Activated naive CD4-positive, alpha-beta T cell treated with anti-CD3 and anti-CD28 coated beads, Interleukin-2, amount 10 ng/mL, durations not matched to agents 7 days and 5 days (primary cell): ENCODE data around the gene CFAP54.

Experiments
- CTCF ChIA-PET: fragments of 350-600 bp; sonication (Branson Sonifier 250); formaldehyde crosslinking; loops from one replicate; lab custom pipeline; 2021; ENCODE audit warnings: antibody characterized with exemption; lab: Charles Lee
- DNase-seq: peaks from one replicate; pipeline ENCODE4 v3.0.0-alpha.2; 2020
- H3K27ac Mint-ChIP-seq: one replicate; pipeline ENCODE4 v1.8.0; 2021; ENCODE audit warnings: mild to moderate bottlenecking, moderate library complexity, mixed read lengths
- H3K27me3 Mint-ChIP-seq: one replicate; pipeline ENCODE4 v1.8.0; 2021; ENCODE audit warnings: mild to moderate bottlenecking, mixed read lengths
- H3K36me3 Mint-ChIP-seq: one replicate; pipeline ENCODE4 v1.8.0; 2021; ENCODE audit warnings: mixed read lengths
- H3K4me1 Mint-ChIP-seq: one replicate; pipeline ENCODE4 v1.8.0; 2021; ENCODE audit warnings: mixed read lengths
- H3K4me3 Mint-ChIP-seq: one replicate; pipeline ENCODE4 v1.8.0; 2021; ENCODE audit warnings: mild to moderate bottlenecking, moderate library complexity, mixed read lengths
- H3K9me3 Mint-ChIP-seq: one replicate; pipeline ENCODE4 v1.8.0; 2021; ENCODE audit warnings: mixed read lengths

Gene CFAP54

DNA sequence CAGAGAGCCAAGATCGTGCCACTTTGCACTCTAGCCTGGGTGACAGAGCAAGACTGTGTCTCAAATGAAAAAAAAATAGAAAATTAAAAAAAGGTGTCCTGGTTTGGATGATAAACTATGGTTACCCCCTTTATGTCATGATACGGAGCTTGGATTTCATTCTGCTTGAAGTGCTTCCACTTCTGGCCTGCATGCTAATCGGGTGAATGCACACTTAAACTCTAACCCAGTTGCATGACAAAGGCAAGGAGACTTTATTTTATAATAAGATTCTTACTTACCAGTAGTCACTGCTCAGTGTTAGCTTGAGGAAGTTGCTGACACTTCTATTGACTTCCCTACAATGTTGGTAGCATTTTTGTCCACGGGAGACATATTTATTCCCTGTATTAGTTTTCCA, 24.3 kb downstream of the CFAP54 start:
- Mint-ChIP-seq H3K27ac (no peak overlapping the region), H3K4me3 (no peak overlapping the region), H3K27me3 (no peaks in the 10 kb centered on the region), H3K9me3 (no peaks in the 10 kb centered on the region), H3K4me1 (peaks cover 19% of the 10 kb centered on the region), H3K36me3 (no peaks in the 10 kb centered on the region)
- no peak for DNase-seq
- CTCF ChIA-PET: interaction anchor here (0.9 to 1.6 kb wide), 4 partner anchors 24 to 299 kb away, joined by 3 to 6 read pairs (median 4); partner anchors contain the start of gene CFAP54

DNA sequence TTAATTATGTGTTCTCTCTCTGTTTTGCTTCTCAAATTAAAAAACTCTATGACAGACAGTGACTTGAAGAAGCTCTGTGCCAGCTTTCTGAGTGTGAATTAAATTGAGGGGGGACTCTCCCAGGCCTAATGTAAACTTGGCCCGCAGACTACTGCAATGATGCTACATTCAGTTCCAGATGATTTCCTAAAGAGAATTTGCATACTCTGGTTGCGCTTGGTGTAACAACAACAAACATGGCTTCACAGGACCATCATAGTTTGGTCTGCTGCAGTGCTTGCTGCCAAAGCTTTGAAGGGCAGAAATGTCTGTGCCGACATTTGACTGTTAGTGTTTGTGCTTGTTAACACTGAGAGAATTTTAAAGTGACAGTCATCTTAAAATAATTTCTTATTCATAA, 25.0 kb downstream of the CFAP54 start:
- H3K4me1 Mint-ChIP-seq: peaks cover 18% of the 10 kb centered on the region
- H3K27ac Mint-ChIP-seq: no peak overlapping the region
- no peaks in the 10 kb centered on the region for H3K27me3 Mint-ChIP-seq
- CTCF ChIA-PET: interaction anchor here (1.1 to 3.6 kb wide), 3 partner anchors 25 to 453 kb away, joined by 3 to 29 read pairs (median 6); partner anchors contain the start of gene CFAP54
- H3K9me3 Mint-ChIP-seq: no peaks in the 10 kb centered on the region
- no peak for DNase-seq
- no peak overlapping the region for H3K4me3 Mint-ChIP-seq
- H3K36me3 Mint-ChIP-seq: no peaks in the 10 kb centered on the region

DNA sequence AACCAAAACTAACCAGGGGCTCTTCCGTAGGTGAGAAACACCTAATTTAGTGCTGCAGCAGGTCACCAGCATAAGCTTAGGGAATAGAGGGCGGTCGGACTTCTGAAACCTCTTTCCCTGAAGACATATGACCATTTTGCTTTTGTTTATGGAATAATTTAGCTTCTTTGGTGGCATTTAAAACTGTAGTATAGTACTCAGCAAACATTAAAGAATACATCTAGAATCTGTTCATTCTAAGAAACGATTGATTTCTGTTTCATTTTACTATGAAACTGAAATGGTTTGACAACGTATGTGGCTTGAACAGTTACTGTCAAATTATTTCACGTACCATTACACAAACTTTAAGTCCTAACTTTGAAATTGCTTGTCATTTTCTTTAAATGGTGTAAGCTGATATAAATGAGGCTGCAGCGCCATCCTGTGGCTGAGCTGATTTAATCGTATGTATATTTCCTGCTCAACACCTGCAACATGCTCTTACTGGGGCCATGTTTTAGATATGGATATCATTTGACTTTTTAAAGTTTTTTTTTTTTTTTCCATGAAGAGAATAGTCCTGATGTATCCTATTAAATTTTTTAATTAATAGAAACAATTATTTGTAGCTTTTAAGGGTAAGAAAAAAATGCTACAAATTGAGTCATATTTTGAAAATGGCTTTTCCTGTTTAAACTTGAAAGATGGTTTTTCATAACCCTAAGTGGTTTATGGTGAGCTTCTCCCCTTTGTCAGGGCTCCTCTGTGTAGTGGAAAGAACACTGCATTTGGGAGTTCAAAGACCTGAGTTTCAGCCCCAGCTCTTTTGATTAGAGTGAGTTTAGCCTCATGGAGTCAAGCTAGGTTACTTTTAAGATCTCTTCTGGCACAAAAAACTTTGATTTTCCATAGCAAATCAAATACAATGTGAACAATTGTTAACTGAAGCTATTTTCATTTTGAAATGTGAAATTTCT, 27.4 kb downstream of the CFAP54 start:
- Mint-ChIP-seq H3K27me3 (no peaks in the 10 kb centered on the region), H3K9me3 (no peaks in the 10 kb centered on the region), H3K27ac (peak overlapping the region; percentile 67), H3K4me3 (peak overlapping the region; percentile 15), H3K4me1 (peaks cover 18% of the 10 kb centered on the region), H3K36me3 (no peaks in the 10 kb centered on the region)
- CTCF ChIA-PET: interaction anchor here (0.7 to 6.2 kb wide), 42 partner anchors 8 to 1117 kb away, joined by 3 to 70 read pairs (median 4); partner anchors contain the start of genes CDK17, CFAP54, LTA4H and USP44
- peak; percentile 94 for DNase-seq

DNA sequence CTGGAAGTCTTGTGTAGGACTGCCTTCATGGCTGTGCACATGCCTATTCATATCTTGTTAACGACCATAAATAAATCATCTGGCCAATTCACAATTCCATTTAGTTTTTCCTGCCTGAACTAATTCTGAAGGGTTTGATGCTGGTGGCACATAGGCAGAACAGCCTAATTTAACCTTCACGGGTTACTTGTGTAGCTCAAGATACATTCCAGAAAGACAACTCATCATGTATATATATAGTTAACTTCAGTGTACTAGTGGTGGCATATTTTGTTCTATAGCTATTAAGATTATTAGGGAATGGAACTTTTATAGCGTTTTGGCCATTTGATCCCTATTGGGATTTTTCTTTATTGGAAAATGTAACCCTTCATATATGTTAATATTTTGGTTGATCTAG, 31.4 kb downstream of the CFAP54 start:
- peaks cover 18% of the 10 kb centered on the region for H3K4me1 Mint-ChIP-seq
- CTCF ChIA-PET: interaction anchor here (1.0 to 6.2 kb wide), 2 partner anchors 305 to 309 kb away, joined by 3 to 70 read pairs; no protein-coding TSS in a partner anchor
- H3K4me3 Mint-ChIP-seq: no peak overlapping the region
- H3K36me3 Mint-ChIP-seq: no peaks in the 10 kb centered on the region
- H3K27ac Mint-ChIP-seq: no peak overlapping the region
- peaks cover 10% of the 10 kb centered on the region for H3K27me3 Mint-ChIP-seq
- no peak for DNase-seq
- H3K9me3 Mint-ChIP-seq: no peaks in the 10 kb centered on the region

DNA sequence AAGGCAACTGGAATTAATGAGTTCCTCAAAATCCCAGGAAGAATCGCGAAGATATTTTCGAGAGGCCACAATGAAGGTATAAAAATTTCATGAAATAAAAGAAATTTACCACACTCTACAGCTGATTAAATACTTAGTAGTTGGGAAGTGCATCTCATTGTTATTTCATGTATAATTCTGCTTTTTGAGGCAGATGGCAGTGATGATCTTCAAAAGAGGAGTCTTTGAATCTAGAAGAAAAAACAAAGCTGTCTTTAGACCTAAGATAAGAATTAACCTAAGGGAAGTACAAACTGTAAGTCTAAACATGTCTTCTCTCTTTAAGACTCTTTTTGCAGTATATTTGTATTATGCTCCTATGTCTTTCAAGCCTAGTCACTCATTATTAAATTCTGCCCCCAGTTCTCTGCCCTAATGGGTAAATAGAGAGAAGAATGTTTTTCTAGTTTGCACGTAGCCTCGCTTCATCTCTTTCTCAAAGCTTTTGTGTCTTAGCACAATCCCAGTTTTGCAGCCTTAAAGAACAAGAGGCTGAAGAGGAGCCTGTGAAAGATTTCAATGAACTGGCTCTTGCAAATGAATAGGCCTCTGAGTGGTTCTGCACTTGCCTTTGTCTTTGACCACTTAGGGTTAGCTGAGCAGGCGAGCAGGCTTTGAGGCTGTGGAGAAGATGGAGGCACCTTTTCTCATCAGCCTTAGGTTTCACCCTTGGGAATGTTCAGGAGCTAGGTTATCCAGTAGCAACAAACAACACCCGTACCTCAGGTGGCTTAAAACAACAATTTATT, 32.7 kb downstream of the CFAP54 start:
- Mint-ChIP-seq H3K4me1 (peaks cover 14% of the 10 kb centered on the region), H3K9me3 (no peaks in the 10 kb centered on the region), H3K4me3 (no peak overlapping the region)

DNA sequence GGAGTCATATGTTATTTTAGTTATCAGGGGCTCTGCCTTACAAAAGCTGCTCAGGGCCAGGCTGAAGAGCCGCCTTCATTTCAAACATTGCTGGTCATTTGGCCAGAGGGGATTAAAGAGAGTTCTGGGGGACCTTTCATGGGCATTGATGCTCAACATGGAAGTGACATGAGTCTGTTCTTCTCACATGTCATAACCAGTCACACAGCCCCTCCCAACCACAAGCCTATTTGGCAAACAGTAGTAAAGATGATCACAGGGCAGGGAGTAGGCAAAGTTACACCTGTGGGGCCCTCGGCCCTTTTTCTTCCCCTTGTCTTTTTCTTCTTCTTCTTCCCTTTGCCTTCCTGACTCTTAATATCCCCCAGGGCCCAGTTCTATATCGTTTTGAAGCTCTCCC, 33.3 kb downstream of the CFAP54 start:
- Mint-ChIP-seq H3K27ac (no peak overlapping the region), H3K36me3 (no peaks in the 10 kb centered on the region), H3K9me3 (no peaks in the 10 kb centered on the region), H3K27me3 (peaks cover 10% of the 10 kb centered on the region), H3K4me3 (no peak overlapping the region), H3K4me1 (peaks cover 8% of the 10 kb centered on the region)
- CTCF ChIA-PET: interaction anchor here (0.5 to 1.2 kb wide), 3 partner anchors 55 to 461 kb away, joined by 3 to 4 read pairs (median 3); no protein-coding TSS in a partner anchor
- no peak for DNase-seq

More for the DNA sequence above, 32.7 kb downstream of the CFAP54 start:
- Mint-ChIP-seq H3K36me3 (no peaks in the 10 kb centered on the region), H3K27ac (no peak overlapping the region), H3K27me3 (peaks cover 10% of the 10 kb centered on the region)
- CTCF ChIA-PET: interaction anchor here (0.5 to 1.2 kb wide), 3 partner anchors 56 to 460 kb away, joined by 3 to 4 read pairs (median 3); no protein-coding TSS in a partner anchor
- no peak for DNase-seq

DNA sequence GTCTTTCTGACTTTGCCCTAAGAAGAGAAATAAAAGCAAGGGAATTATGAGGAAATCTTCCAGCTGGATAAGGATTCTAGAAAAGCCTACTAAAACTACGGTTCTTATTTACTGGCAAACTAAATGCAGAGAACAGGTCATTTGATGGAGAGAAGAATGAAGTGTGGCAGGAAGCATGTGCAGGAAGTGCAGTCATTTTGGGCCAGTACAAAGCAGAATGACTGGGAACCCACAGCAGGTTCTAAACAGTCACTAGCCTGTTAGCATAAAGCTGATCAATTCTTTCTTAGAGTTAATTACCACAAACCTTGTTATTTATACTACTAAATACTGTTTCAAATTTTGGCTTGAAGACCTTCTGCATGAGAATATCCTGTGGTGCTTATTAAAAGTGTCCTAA, 36.7 kb downstream of the CFAP54 start:
- no peaks in the 10 kb centered on the region for H3K36me3 Mint-ChIP-seq
- no peak overlapping the region for H3K27ac Mint-ChIP-seq
- CTCF ChIA-PET: no interaction called here
- H3K4me3 Mint-ChIP-seq: no peak overlapping the region
- no peak for DNase-seq
- H3K27me3 Mint-ChIP-seq: peaks cover 10% of the 10 kb centered on the region
- no peaks in the 10 kb centered on the region for H3K9me3 Mint-ChIP-seq
- H3K4me1 Mint-ChIP-seq: peaks cover 6% of the 10 kb centered on the region

DNA sequence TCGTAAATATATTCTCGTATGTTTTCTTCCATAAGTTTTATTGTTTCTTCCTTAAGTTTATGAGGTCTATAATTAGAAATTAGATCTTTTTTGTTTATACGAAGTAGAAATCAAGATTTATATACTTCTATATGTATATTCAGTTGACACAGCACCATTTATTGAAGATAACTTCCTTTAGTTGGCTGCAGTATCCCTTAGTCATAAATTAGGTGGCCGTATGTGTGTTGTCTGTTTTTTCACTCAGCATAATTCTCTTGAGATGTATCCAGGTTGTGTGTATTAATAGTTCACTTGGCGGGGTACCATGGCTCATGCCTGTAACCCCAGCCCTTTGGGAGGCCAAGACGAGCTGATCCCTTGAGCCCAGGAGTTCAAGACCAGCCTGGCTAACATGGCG, 40.5 kb downstream of the CFAP54 start:
- Mint-ChIP-seq H3K27me3 (peaks cover 12% of the 10 kb centered on the region), H3K27ac (no peak overlapping the region), H3K36me3 (no peaks in the 10 kb centered on the region), H3K4me3 (no peak overlapping the region), H3K4me1 (peaks cover 9% of the 10 kb centered on the region), H3K9me3 (no peaks in the 10 kb centered on the region)
- CTCF ChIA-PET: no interaction called here
- no peak for DNase-seq

DNA sequence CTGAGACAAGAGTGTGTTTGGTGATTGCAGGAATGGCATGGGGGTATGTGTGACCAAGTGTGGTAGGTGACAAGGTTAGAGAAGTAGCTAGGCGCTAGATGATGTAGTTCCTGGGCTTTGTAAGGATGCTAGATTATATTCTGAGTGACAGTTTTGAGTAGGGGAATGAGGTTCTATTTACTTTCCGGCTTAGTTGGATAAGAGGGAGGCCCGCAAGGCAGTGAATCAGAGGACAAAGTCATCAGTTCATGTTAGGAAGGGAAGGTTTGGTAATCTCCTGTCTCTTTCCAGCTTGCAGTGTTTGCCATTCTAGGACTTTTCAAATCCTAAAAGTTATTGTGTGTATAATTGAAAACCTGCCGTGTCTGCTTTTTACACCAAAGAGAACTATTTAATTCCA, 45.0 kb downstream of the CFAP54 start:
- Mint-ChIP-seq H3K27me3 (peaks cover 12% of the 10 kb centered on the region), H3K4me1 (peaks cover 2% of the 10 kb centered on the region), H3K9me3 (no peaks in the 10 kb centered on the region), H3K4me3 (no peak overlapping the region), H3K27ac (no peak overlapping the region), H3K36me3 (no peaks in the 10 kb centered on the region)
- CTCF ChIA-PET: no interaction called here
- DNase-seq: no peak

DNA sequence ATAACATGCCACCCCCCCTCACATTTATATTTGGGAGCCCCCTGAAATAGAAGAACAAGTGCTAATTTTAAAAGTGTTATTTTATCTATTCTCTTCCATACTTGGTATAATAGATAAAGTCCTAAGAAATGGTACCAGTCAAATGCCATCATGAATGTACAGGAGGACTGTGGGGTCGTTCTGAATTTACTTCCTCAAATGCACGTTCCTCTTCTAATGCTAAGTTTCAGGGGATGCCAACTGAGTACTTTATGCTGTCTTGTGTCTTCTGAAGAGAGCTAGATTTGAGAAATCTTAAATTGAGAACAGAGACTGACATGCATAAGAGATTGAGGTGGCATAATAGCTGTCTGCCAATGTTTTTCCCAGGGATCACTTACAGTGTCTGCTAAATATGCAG, 59.0 kb downstream of the CFAP54 start:
- Mint-ChIP-seq H3K36me3 (no peaks in the 10 kb centered on the region), H3K4me1 (no peaks in the 10 kb centered on the region), H3K27ac (no peak overlapping the region), H3K27me3 (peaks cover 25% of the 10 kb centered on the region), H3K9me3 (no peaks in the 10 kb centered on the region), H3K4me3 (no peak overlapping the region)
- DNase-seq: no peak
- CTCF ChIA-PET: interaction anchor here (0.6 kb wide), 1 partner anchor 652 kb away, joined by 3 read pairs; no protein-coding TSS in a partner anchor

DNA sequence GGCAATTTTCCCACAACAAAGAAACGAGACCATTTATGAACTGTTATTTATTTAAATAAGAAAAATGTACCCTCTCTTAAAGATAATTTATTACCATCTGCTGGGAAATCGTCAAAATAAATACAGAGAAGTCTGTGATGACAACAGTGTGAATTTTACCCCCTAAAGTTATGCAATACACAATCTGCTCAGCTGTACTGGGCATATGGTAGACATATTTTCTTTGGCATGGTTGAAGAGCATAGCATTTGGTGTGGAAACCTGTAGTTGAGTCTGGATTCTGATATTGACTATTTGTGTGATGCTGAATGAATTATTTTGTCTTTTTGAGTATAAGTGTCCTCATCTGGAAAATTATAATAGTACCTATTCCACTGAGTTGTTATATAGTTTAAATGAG, 60.0 kb downstream of the CFAP54 start:
- Mint-ChIP-seq H3K9me3 (no peaks in the 10 kb centered on the region), H3K36me3 (no peaks in the 10 kb centered on the region), H3K4me1 (no peaks in the 10 kb centered on the region), H3K27ac (no peak overlapping the region), H3K27me3 (peaks cover 26% of the 10 kb centered on the region), H3K4me3 (no peak overlapping the region)
- no peak for DNase-seq
- CTCF ChIA-PET: no interaction called here

DNA sequence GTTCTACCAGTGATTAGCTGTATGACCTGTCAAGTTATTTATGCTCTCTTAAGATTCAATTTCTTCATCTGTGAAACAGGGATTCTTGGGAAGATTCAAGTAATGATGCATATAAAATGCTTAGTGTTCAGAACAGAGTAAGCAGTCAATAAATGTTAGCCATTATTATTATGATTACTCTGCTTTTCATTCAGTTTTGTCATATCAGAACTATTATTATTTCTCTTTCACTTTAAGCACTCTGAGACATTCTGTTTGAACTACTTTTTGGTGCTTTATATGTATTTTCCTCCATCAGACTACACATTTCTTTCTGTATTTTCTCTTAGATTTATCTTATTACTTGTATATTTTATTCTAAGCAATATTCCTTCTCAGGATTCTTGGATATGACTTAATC, 81.2 kb downstream of the CFAP54 start:
- H3K9me3 Mint-ChIP-seq: no peaks in the 10 kb centered on the region
- H3K27ac Mint-ChIP-seq: no peak overlapping the region
- DNase-seq: no peak
- H3K4me1 Mint-ChIP-seq: peaks cover 10% of the 10 kb centered on the region
- H3K27me3 Mint-ChIP-seq: peaks cover 2% of the 10 kb centered on the region
- H3K36me3 Mint-ChIP-seq: no peaks in the 10 kb centered on the region
- no peak overlapping the region for H3K4me3 Mint-ChIP-seq
- CTCF ChIA-PET: interaction anchor here (1.4 kb wide), 1 partner anchor 739 kb away, joined by 3 read pairs; no protein-coding TSS in a partner anchor

DNA sequence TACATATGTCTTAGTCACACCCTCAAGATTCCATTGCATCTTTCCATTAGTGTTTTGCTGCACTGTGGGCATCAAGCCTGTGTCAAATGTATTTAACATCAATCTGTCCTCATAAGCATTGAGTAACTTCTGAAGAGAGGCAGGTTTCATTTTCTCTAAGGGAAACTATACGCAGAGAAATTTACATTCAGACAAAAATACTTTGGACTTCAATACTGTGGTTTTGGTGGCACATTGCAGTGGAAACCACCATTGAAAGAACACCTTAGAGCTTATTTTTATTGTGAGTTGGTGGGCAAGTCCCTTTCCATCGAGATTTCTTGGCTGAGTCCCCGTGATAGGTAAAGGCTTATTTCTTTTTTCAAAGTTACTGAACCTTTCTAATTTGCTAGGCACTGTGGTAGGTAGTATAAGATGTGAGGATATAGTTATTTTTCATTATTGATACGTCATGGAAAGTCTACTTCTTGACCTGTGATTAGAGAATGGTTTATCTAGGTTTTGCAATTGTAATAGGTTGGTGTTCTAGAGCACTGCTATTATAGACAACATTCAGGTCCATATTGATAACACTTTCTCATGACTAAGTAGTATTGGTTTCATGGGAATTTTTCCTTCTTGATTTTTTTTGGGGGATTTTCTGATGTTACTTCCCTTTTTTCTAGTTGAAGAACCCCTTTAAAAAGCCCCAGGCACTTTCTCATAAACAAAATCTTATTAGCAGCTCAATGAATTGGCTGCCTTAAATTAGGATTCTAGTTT, 81.9 kb downstream of the CFAP54 start:
- DNase-seq: no peak
- no peaks in the 10 kb centered on the region for H3K27me3 Mint-ChIP-seq
- H3K4me3 Mint-ChIP-seq: no peak overlapping the region
- no peaks in the 10 kb centered on the region for H3K9me3 Mint-ChIP-seq
- no peaks in the 10 kb centered on the region for H3K36me3 Mint-ChIP-seq
- CTCF ChIA-PET: interaction anchor here (1.4 kb wide), 1 partner anchor 738 kb away, joined by 3 read pairs; no protein-coding TSS in a partner anchor
- H3K4me1 Mint-ChIP-seq: peaks cover 10% of the 10 kb centered on the region
- no peak overlapping the region for H3K27ac Mint-ChIP-seq
